GM12872 (cell line): ENCODE data around the gene ZC3H10.

Source experiments
- CTCF ChIP-seq: IDR thresholded peaks from 3 replicates; pipeline ENCODE4 v1.5.1; 2011; ENCODE audit warnings: low read depth, mild to moderate bottlenecking, low read length, moderate library complexity; ENCODE audit not compliant: insufficient read depth

The ZC3H10 gene

GRCh38 chr12:56116267-56117081, 1.6 kb upstream of the ZC3H10 start, which contains the start of gene RPL41:
Gene RPL41, plus strand, starts transcription at chr12:56116633.
- no peak for TF ChIP-seq CTCF

- no peak for TF ChIP-seq CTCF
Measured at GRCh38 chr12:56118688-56119357, 757 bp downstream of the ZC3H10 start.

- peak; percentile 70 for TF ChIP-seq CTCF
Measured at GRCh38 chr12:56119361-56119796, 1.3 kb downstream of the ZC3H10 start.

GRCh38 chr12:56120158-56120846, 2.2 kb downstream of the ZC3H10 start:
- no peak for TF ChIP-seq CTCF

GRCh38 chr12:56121204-56121870, 3.3 kb downstream of the ZC3H10 start:
- TF ChIP-seq CTCF, result no peak

GRCh38 chr12:56122637-56123036, 4.6 kb downstream of the ZC3H10 start:
- no peak for TF ChIP-seq CTCF

GRCh38 chr12:56124133-56124532, 6.1 kb downstream of the ZC3H10 start:
- no peak for TF ChIP-seq CTCF
